Measurements from ENCODE around the gene TEKTIP1. TPM values are rescaled to one million over a fixed set of nuclear protein-coding genes. Genes with fewer than 3 reads are reported as not detected.

TEKTIP1 gene
- total and polyA plus RNA-seq, 12 donors: 0.09 to 1.3 (median 0.79) TPM; not detected in 1

GRCh38 chr19:3497757-3498520, 41.0 kb upstream of the TEKTIP1 start:
- Histone ChIP-seq H3K9me3 (no peaks in the 10 kb centered on the region), H3K36me3 (peaks cover 0 to 45% (median 23%) of the 10 kb centered on the region in 9 donors), H3K4me1 (peaks cover 0 to 18% (median 12%) of the 10 kb centered on the region in 9 donors), H3K27me3 (no peaks in the 10 kb centered on the region), H3K4me3 (no peak overlapping the region), H3K27ac (no peak overlapping the region)
- TF ChIP-seq, protein P1, sequence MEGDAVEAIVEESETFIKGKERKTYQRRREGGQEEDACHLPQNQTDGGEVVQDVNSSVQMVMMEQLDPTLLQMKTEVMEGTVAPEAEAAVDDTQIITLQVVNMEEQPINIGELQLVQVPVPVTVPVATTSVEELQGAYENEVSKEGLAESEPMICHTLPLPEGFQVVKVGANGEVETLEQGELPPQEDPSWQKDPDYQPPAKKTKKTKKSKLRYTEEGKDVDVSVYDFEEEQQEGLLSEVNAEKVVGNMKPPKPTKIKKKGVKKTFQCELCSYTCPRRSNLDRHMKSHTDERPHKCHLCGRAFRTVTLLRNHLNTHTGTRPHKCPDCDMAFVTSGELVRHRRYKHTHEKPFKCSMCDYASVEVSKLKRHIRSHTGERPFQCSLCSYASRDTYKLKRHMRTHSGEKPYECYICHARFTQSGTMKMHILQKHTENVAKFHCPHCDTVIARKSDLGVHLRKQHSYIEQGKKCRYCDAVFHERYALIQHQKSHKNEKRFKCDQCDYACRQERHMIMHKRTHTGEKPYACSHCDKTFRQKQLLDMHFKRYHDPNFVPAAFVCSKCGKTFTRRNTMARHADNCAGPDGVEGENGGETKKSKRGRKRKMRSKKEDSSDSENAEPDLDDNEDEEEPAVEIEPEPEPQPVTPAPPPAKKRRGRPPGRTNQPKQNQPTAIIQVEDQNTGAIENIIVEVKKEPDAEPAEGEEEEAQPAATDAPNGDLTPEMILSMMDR (IDR thresholded peaks at IDR 0.05): no peak
- 96 to 97% methylated on average over 5 of the region's 5 CpGs for WGBS, 2 donors
- intact Hi-C loops (cut with DNase I): no loop called here
- DNase-seq: no peak
- no peak for ATAC-seq

DNA sequence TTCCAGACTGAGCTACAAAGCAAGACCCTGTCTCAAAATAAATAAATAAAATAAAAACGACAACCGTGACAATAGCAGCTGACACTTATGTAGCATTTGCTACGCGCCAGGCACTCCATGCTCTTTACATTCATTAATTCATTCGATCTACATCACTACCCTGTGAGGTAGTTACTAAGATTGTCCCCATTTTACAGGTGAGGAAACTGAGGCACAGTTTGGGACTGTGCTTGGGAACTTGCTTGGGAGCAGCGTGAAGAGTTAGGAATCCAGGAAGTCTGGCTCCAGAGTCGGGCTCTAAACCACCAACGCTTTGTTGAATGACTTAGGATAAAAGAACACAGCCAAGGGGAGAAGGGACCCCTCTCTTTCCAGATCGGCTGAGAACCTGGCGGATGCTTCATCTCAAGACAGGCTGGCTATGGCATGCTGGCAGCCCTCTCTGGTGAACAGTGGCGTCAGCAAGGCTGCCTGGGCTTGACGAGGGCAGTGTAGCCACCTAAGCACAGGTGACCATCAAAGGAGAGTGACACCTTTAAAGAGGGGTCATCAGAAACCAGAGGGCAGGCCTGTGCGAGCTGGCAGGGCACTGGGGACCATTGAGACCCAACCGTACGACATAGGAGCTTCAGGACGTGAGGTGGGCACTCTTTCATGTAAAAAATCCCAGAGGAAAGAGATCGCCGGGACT, 39.1 kb upstream of the TEKTIP1 start:
- H3K4me3 ChIP-seq: peak overlapping the region; percentile 81 to 100 (median 91)
- DNase-seq (no peak), ATAC-seq (peak in 3 of 8 donors; percentile 5 to 24 (median 6))
- 22 to 27% methylated on average over 18 of the region's 18 CpGs for WGBS, 2 donors
- H3K4me1 ChIP-seq: peaks cover 0 to 18% (median 12%) of the 10 kb centered on the region in 9 donors
- H3K27ac ChIP-seq: peak overlapping the region in 9 of 10 donors; percentile 91 to 99 (median 95)
- H3K27me3 ChIP-seq: no peaks in the 10 kb centered on the region
- peaks cover 0 to 26% (median 17%) of the 10 kb centered on the region in 9 donors for H3K36me3 ChIP-seq
- H3K9me3 ChIP-seq: no peaks in the 10 kb centered on the region
- intact Hi-C loops (cut with DNase I): loop anchor here in 1 of 10 donors (10.0 kb wide), 1 partner anchor 1565 kb away; no protein-coding TSS in a partner anchor
- TF ChIP-seq, protein P1 (IDR thresholded peaks at IDR 0.05): no peak

DNA sequence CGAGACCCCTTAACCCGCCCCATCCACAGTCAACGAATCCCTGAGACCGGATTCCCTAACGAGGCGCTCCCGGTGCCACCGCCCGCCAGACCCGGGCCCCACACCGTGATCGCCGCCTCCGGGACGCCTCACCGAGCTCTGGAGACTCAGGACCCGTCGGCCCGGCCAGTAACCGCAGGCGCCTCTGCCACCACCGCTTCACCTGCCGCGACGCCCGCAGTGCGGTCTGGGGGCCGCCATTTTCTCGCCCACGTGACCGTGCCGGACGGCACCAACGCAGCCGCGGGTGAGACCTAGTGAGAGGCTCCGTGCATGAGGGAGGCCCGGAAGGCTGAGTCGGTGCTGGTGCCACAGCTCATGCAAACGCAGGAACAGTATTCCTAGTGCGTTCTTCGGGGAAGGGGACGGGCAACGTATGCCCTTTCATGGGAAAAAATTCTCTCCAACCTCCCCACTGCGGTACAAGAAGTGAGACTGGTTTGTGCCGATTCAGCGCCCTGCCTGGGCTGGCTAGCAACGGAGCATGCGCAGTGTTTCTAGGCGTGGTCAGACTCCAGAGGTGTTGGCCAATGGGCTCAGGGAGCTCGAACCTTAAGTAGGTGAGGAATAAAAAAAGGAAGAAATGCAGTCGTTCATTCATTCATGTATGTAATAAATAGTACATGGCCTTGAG, 38.4 kb upstream of the TEKTIP1 start, which contains the start of gene DOHH:
DOHH (minus strand) TSS at position 246 of the 673 bp plus-strand sequence. CDS start 3,860 bp downstream, outside the sequence.
- H3K27ac ChIP-seq: peak within 1 kb of the TSS; percentile 91 to 99 (median 96)
- H3K9me3 ChIP-seq: no peaks in the 10 kb centered on the region
- peaks cover 0 to 24% (median 17%) of the 10 kb centered on the region in 9 donors for H3K4me1 ChIP-seq
- TF ChIP-seq, protein P1 (IDR thresholded peaks at IDR 0.05): no peak
- WGBS, 2 donors: 0% methylated on average over 52 of the region's 52 CpGs
- peaks cover 0 to 19% (median 10%) of the 10 kb centered on the region in 9 donors for H3K36me3 ChIP-seq
- H3K4me3 ChIP-seq: peak within 1 kb of the TSS; percentile 81 to 100 (median 91)
- DNase-seq: peak; percentile 95 to 96
- ATAC-seq: peak; percentile 91 to 98 (median 96)
- intact Hi-C loops (cut with DNase I): loop anchor here in 1 of 10 donors (10.0 kb wide), 1 partner anchor 1566 kb away; no protein-coding TSS in a partner anchor
- no peaks in the 10 kb centered on the region for H3K27me3 ChIP-seq

GRCh38 chr19:3501780-3502179, 37.2 kb upstream of the TEKTIP1 start:
- Histone ChIP-seq H3K4me1 (peaks cover 0 to 27% (median 23%) of the 10 kb centered on the region in 9 donors), H3K4me3 (no peak overlapping the region), H3K36me3 (peaks cover 0 to 7% (median 0%) of the 10 kb centered on the region in 9 donors), H3K27me3 (no peaks in the 10 kb centered on the region), H3K27ac (no peak overlapping the region), H3K9me3 (no peaks in the 10 kb centered on the region)
- no peak for ATAC-seq
- intact Hi-C loops (cut with DNase I): loop anchor here in 1 of 10 donors (10.0 kb wide), 1 partner anchor 1567 kb away; no protein-coding TSS in a partner anchor
- 89 to 90% methylated on average over 3 of the region's 3 CpGs for WGBS, 2 donors
- DNase-seq: no peak
- TF ChIP-seq, protein P1 (IDR thresholded peaks at IDR 0.05): no peak
